Esophagus muscularis mucosa (tissue), 4 donors: ENCODE measurements around the gene TUBA4B.

Source experiments
- CTCF ChIP-seq, 3 experiments: fragments of 200-600 bp in 2 of 3; fragments of 450-650 bp in 1 of 3; sonication (generic) in 2 of 3; IDR thresholded peaks; one replicate each; pipeline ENCODE4 v1.5.1; 2017 to 2019; ENCODE audit warnings: antibody characterized with exemption in 3 of 3, mild to moderate bottlenecking in 2 of 3, moderate library complexity in 1 of 3
- EP300 ChIP-seq: sonication (generic); formaldehyde crosslinking; IDR thresholded peaks from one replicate; pipeline ENCODE4 v1.6.1; 2017; ENCODE audit warnings: antibody characterized with exemption
- POLR2A ChIP-seq: fragments of 450-650 bp; IDR thresholded peaks from one replicate; pipeline ENCODE4 v1.6.1; 2017; ENCODE audit warnings: antibody characterized with exemption, moderate library complexity, mild to moderate bottlenecking, low read depth

- no peak for TF ChIP-seq CTCF (IDR thresholded peaks at IDR 0.05)
- TF ChIP-seq POLR2A: no peak
- no peak for TF ChIP-seq EP300
These were observed 17.0 kb downstream of the TUBA4B start for GRCh38 chr2:219270055-219270372.
